ENCODE measurements around the gene IQGAP3.

GRCh38 chr1:156476501-156477298 lies 95.7 kb downstream of the IQGAP3 start:
- peak in 2 of 4 donors; percentile 27 to 77 for TF ChIP-seq EP300 (IDR thresholded peaks at IDR 0.05)
- no peak for TF ChIP-seq CTCF (IDR thresholded peaks at IDR 0.05)
- no peak for TF ChIP-seq POLR2A (IDR thresholded peaks at IDR 0.05)

Data from sigmoid colon (tissue), 4 donors.